ENCODE results near the gene ATG4A. TPM values are rescaled to one million over a fixed set of nuclear protein-coding genes. Genes with fewer than 3 reads are reported as not detected.

ATG4A gene
- total and polyA plus RNA-seq, 2 of the 8 experiments (the other 6 are each of a cell fraction or from before 2014, with no cell fraction given) = 1.2 to 2.0 TPM

DNA sequence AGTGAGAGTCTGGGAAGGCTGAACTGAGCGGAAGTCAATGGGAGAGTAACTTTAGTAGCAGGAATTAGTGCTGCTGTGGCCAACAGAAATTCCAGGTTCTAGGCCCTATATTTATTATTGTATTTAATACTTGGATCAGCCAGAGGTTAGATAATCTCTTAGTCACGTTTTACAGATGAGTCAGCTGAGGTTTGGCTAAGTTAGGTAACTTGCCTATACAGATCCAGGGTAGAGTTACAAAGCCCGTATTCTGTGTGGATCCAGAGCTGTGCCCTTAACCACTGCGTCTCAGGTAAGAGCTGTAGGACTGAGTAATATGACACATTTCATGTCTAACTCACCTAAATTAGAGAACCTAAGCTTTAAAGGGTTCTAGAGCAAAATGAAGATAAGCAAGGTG lies 20.7 kb upstream of the ATG4A start:
- Histone ChIP-seq H3K4me2 (ENCODE audit: insufficient read depth in 1 of 2, low read depth in 2 of 2, low read length in 2 of 2) (no peak overlapping the region), H2AK5ac (ENCODE audit: low read depth, low read length) (no peak overlapping the region)
- CTCF ChIA-PET (ENCODE audit: partially characterized antibody) = interaction anchor here (1.0 to 2.1 kb wide), 5 partner anchors 20 to 416 kb away, joined by 3 to 5 read pairs (median 5); partner anchors contain the start of gene PSMD10
- TF ChIP-seq, protein P1, sequence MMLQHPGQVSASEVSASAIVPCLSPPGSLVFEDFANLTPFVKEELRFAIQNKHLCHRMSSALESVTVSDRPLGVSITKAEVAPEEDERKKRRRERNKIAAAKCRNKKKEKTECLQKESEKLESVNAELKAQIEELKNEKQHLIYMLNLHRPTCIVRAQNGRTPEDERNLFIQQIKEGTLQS (IDR thresholded peaks at IDR 0.05; ENCODE audit: insufficient read depth, low read depth, low read length) = no peak
- TF ChIP-seq CBX5 (IDR thresholded peaks at IDR 0.05; ENCODE audit: low read depth, low read length) = no peak
- no peak for TF ChIP-seq TAF7 (optimal IDR thresholded peaks at IDR 0.05; ENCODE audit: borderline replicate concordance, low read depth, low read length)
- TF ChIP-seq CTBP2 (IDR thresholded peaks at IDR 0.05; ENCODE audit: borderline replicate concordance, insufficient read depth, insufficient read length, low read length) = no peak

More for the DNA sequence above, 20.7 kb upstream of the ATG4A start:
- Histone ChIP-seq H3K9me3 (ENCODE audit: insufficient read depth in 2 of 2, low read depth in 1 of 2, low read length in 1 of 2) (no peaks in the 10 kb centered on the region), H3K27ac (ENCODE audit: low read depth, low read length) (no peak overlapping the region), H3K18ac (ENCODE audit: extremely low read depth, low read length) (no peak overlapping the region), H3K79me1 (ENCODE audit: low read depth, low read length) (no peaks in the 10 kb centered on the region), H3K36me3 (ENCODE audit: control insufficient read depth in 2 of 4, insufficient read depth in 4 of 4, low read length in 3 of 4) (no peaks in the 10 kb centered on the region), H2BK12ac (ENCODE audit: low read depth, low read length) (no peak overlapping the region), H2BK5ac (ENCODE audit: low read depth, low read length) (no peak overlapping the region), H2BK15ac (ENCODE audit: low read length) (no peak overlapping the region), H3K4me3 (ENCODE audit: extremely low read depth in 1 of 4, insufficient read depth in 2 of 4, low read depth in 3 of 4, low read length in 4 of 4) (no peak overlapping the region), H2BK20ac (ENCODE audit: low read length) (no peak overlapping the region), H3K56ac (replicated peaks; ENCODE audit: insufficient read length, low read depth, low read length) (no peak overlapping the region), H3K23ac (ENCODE audit: insufficient read length) (no peak overlapping the region), H3K23me2 (ENCODE audit: low read depth, low read length) (no peaks in the 10 kb centered on the region), H2AFZ (ENCODE audit: low read length) (no peak overlapping the region), H3K4me1 (replicated peaks in 1 of 4; ENCODE audit: control insufficient read depth in 3 of 4, insufficient read depth in 4 of 4, low read length in 3 of 4) (no peaks in the 10 kb centered on the region), H3K14ac (ENCODE audit: insufficient read length) (no peak overlapping the region), H3K27me3 (replicated peaks in 1 of 4; ENCODE audit: control insufficient read depth in 3 of 4, extremely low read depth in 1 of 4, insufficient read depth in 3 of 4, low read length in 3 of 4) (no peaks in the 10 kb centered on the region), H3K9ac (replicated peaks in 1 of 4; ENCODE audit: extremely low read depth in 1 of 4, low read depth in 3 of 4, low read length in 3 of 4) (no peak overlapping the region), H3K4ac (replicated peaks; ENCODE audit: insufficient read length, low read depth, low read length) (no peak overlapping the region), H2BK120ac (replicated peaks; ENCODE audit: low read depth, low read length) (no peak overlapping the region), H4K5ac (ENCODE audit: insufficient read length, low read depth, low read length) (no peak overlapping the region), H4K8ac (ENCODE audit: extremely low read depth, insufficient read depth, low read length) (no peak overlapping the region), H4K91ac (replicated peaks; ENCODE audit: insufficient read length, low read length) (no peak overlapping the region), H3K79me2 (ENCODE audit: control insufficient read depth in 1 of 2, insufficient read depth in 2 of 2, low read length in 2 of 2) (no peaks in the 10 kb centered on the region), H4K20me1 (replicated peaks in 1 of 2; ENCODE audit: control insufficient read depth in 1 of 2, insufficient read depth in 2 of 2, low read length in 2 of 2) (no peaks in the 10 kb centered on the region)
- DNase-seq (ENCODE audit: low read depth in 1 of 2, low spot score in 2 of 2) (no peak), FAIRE-seq (no peak)
- 61% methylated on average over 4 of the region's 4 CpGs; no CpG with 5 or more reads in 1 of the 2 experiments for WGBS, 2 experiments (ENCODE audit: extremely low coverage in 1 of 2, insufficient coverage in 1 of 2, insufficient read length in 1 of 2, insufficient replicate concordance in 2 of 2, low coverage in 1 of 2, low lambda C conversion rate in 2 of 2, missing lambda C conversion rate in 1 of 2)
- POLR2A ChIA-PET (ENCODE audit: partially characterized antibody) = no interaction called here

All from H1 (cell line).